Left ventricle myocardium inferior (tissue), 1 donor: ENCODE data around the gene MRPS2. TPM values are rescaled to one million over a fixed set of nuclear protein-coding genes. Genes with fewer than 3 reads are reported as not detected.
"Not testable (repeated sequence)": the region's sequence is repeated elsewhere in the genome, so short reads cannot be mapped to it uniquely, and the experiment has no call there.

Experiments used
- DNase-seq: peaks from one replicate; pipeline ENCODE4 v3.0.0-alpha.2; 2020
- H3K27ac ChIP-seq: fragments of 200-600 bp; replicated peaks from 2 replicates; pipeline ENCODE4 v1.8.0; 2021
- H3K27me3 ChIP-seq: fragments of 200-600 bp; 2 replicates; pipeline ENCODE4 v1.8.0; 2021; ENCODE audit warnings: low read depth
- H3K36me3 ChIP-seq: fragments of 200-600 bp; 2 replicates; pipeline ENCODE4 v1.8.0; 2021
- H3K4me1 ChIP-seq: fragments of 200-600 bp; 2 replicates; pipeline ENCODE4 v1.8.0; 2021
- H3K4me3 ChIP-seq: fragments of 200-600 bp; 2 replicates; pipeline ENCODE4 v1.8.0; 2021; ENCODE audit warnings: mild to moderate bottlenecking, moderate library complexity
- H3K9me3 ChIP-seq: fragments of 200-600 bp; replicated peaks from 2 replicates; pipeline ENCODE4 v1.8.0; 2021
- intact Hi-C: fragments of 100-400 bp; cut with micrococcal nuclease; formaldehyde crosslinking; loops from one replicate; pipeline ENCODE4 v1.11.0; 2022
- total RNA-seq: library from RNA; stranded (reverse); fragmentation: NEBNext Ultra II Directional; extraction: Animal tissue kit (Norgen Biotek cat#: 25700); gene quantifications from one replicate; pipeline ENCODE4 v1.2.1, GENCODE V29; 2021
- TF ChIP-seq, protein P1 (sequence below): fragments of 200-600 bp; IDR thresholded peaks from 2 replicates; pipeline ENCODE4 v1.8.0; 2021; ENCODE audit warnings: antibody characterized with exemption, mild to moderate bottlenecking, borderline replicate concordance
- donor health status: DM: no; HTN: yes; CAD: no; lungs with severe emphysema.

Gene MRPS2
- total RNA-seq, 1 donor from 2014 or later = 42.6 TPM

DNA sequence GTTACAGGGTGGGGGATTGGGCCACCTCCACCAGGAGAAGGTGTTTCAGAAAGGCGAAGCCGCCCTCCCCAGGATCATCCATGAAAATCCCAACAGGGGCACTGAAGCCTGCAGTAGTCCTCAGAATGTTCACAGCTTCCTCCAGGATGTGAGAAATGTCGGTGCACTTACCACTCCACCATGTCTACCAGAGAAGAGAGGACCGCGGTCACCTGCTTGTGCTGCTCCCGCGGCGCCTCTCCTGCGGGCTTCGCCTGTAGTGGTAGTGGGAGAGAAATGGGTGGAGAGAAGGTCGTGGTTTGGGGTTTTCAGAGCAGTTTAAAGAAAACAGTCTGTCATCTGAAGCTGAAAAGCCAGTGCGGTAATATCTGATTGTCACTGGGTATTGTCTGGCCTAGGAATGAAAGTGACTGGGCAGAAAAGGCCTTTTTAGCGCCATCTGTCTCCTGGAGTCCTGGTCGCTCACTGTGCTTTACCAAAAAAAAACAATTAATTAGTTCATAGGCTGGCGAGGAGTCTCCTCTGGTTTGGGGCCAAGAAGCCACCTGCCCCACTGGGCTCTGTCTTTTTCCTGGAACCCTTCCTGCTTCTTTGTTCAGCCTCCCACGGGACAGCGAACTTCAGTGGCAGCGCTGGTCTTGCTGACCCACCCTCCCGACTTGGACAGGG is 43.9 kb upstream of the MRPS2 start:
- Histone ChIP-seq H3K27ac (no peak overlapping the region), H3K4me3 (no peak overlapping the region), H3K9me3 (peaks cover 18% of the 10 kb centered on the region), H3K27me3 (peaks cover 83% of the 10 kb centered on the region), H3K36me3 (no peaks in the 10 kb centered on the region), H3K4me1 (no peaks in the 10 kb centered on the region)
- intact Hi-C loops = no loop called here
- TF ChIP-seq, protein P1, sequence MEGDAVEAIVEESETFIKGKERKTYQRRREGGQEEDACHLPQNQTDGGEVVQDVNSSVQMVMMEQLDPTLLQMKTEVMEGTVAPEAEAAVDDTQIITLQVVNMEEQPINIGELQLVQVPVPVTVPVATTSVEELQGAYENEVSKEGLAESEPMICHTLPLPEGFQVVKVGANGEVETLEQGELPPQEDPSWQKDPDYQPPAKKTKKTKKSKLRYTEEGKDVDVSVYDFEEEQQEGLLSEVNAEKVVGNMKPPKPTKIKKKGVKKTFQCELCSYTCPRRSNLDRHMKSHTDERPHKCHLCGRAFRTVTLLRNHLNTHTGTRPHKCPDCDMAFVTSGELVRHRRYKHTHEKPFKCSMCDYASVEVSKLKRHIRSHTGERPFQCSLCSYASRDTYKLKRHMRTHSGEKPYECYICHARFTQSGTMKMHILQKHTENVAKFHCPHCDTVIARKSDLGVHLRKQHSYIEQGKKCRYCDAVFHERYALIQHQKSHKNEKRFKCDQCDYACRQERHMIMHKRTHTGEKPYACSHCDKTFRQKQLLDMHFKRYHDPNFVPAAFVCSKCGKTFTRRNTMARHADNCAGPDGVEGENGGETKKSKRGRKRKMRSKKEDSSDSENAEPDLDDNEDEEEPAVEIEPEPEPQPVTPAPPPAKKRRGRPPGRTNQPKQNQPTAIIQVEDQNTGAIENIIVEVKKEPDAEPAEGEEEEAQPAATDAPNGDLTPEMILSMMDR = no peak
- DNase-seq = no peak

DNA sequence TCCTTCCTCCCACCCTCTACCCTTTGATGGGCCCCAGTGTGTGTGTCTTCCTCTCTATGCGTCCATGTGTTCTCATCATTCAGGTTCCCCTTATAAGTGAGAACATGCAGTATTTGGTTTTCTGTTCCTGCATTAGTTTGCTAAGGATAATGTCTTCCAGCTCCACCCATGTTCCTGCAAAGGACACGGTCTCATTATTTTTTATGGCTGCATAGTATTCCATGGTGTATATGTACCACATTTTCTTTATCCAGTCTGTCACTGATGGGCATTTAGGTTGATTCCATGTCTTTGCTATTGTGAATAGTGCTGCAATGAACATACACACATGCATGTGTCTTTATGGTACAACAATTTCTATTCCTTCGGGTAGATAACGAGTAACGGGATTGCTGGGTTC is 42.0 kb upstream of the MRPS2 start:
- Histone ChIP-seq H3K27me3 (peaks cover 82% of the 10 kb centered on the region), H3K9me3 (peaks cover 16% of the 10 kb centered on the region)
- H3K27ac ChIP-seq, H3K4me3 ChIP-seq, H3K4me1 ChIP-seq, H3K36me3 ChIP-seq, intact Hi-C loops, DNase-seq: not testable (repeated sequence)

DNA sequence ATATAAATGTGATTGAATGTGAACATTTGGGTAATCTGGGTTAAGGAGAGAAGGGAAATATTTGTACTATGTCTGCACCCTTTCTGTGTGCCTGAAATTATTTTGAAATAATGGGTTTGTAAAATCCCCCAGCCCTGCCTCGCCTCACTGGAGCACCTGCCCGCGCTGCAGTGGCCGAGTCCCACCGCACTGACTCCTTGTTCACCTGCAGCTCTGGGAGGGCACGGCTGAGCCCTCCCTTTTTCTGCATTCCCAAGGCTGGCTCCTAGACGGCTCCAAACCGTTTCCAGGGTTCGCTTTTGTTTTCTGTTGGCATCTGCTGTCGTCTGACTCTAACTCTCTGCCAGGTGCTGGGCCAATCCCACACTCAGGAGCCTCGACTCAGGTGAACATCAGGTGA is 38.5 kb upstream of the MRPS2 start:
- no peak overlapping the region for H3K4me3 ChIP-seq
- H3K27me3 ChIP-seq = peaks cover 67% of the 10 kb centered on the region
- H3K27ac ChIP-seq = no peak overlapping the region
- intact Hi-C loops = no loop called here
- no peaks in the 10 kb centered on the region for H3K9me3 ChIP-seq
- no peaks in the 10 kb centered on the region for H3K36me3 ChIP-seq
- DNase-seq = no peak
- TF ChIP-seq, protein P1 = no peak
- H3K4me1 ChIP-seq = no peaks in the 10 kb centered on the region

DNA sequence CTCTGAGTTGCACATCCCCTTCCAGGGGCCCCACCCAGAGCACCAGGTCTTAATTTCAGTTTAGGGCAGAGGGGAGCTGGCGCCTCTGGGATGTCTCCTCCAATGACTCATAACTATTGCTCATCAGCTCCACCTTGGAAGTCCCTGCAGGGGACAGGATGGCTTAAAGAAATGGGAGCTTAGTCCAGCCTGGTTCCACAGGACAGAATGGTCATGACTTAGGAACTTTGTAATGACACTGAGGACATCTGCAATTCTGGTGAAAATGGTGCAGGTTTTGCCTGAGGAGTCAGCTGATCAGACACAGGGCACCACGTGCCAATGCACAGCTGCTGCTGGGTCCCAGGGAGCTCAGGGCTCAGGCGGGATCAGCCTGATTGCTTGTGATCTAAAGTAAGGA is 37.3 kb upstream of the MRPS2 start:
- H3K36me3 ChIP-seq = no peaks in the 10 kb centered on the region
- H3K4me1 ChIP-seq = no peaks in the 10 kb centered on the region
- TF ChIP-seq, protein P1 = no peak
- H3K27ac ChIP-seq = no peak overlapping the region
- H3K4me3 ChIP-seq = no peak overlapping the region
- H3K27me3 ChIP-seq = peaks cover 67% of the 10 kb centered on the region
- no peaks in the 10 kb centered on the region for H3K9me3 ChIP-seq
- intact Hi-C loops = no loop called here
- no peak for DNase-seq

DNA sequence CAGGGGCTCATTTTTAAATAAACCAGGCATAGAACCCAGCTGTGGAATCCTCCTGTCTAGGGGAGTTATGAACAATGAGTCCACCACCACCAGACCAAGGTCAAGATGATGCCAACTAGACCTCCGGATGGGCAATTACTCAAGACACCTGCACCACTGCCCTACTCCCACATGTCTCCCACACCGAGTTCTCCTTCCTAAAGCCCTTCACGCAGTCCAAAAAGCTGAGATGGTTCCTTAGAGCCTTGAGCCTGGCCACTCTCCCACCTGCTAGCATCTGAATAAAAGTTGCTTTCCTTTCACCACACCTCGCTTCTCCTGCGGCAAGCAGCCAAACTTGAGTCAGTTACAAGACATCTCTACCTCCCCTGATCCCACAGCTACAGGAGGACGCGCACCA is 36.3 kb upstream of the MRPS2 start:
- Histone ChIP-seq H3K27me3 (peaks cover 73% of the 10 kb centered on the region), H3K4me3 (no peak overlapping the region), H3K9me3 (no peaks in the 10 kb centered on the region), H3K36me3 (no peaks in the 10 kb centered on the region), H3K27ac (no peak overlapping the region), H3K4me1 (no peaks in the 10 kb centered on the region)
- TF ChIP-seq, protein P1 = no peak
- intact Hi-C loops = no loop called here
- DNase-seq = no peak

DNA sequence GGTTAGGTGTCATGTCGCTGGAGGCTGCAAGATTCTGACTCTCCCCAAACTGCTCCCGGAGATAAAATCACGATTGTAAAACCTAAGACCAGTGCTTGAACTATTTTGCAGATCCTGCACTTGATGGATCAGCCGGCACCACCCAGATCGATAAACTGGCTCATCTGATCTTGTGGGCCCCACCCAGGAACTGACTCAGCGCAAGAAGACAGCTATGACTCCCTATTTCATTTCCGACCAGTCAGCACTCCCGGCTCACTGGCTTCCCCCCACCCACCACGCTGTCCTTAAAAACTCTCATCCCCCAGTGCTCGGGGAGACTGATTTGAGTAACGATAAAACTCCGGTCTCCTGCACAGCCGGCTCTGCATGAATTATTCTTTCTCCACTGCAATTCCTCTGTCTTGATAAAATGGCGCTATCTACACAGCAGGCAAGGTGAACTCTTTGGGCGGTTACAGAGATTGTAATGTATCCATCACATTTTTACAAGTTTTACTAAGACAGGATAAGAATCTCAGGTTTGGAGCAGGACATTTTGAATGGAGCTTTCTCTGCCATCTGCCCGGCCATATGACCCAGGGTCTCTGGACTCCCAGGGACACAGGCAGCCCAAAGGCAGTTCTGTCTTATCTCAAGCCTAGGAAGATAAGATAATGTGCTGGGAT is 31.5 kb upstream of the MRPS2 start:
- TF ChIP-seq, protein P1 = no peak
- Histone ChIP-seq H3K27me3 (peaks cover 55% of the 10 kb centered on the region), H3K9me3 (no peaks in the 10 kb centered on the region), H3K4me1 (no peaks in the 10 kb centered on the region), H3K36me3 (no peaks in the 10 kb centered on the region), H3K27ac (no peak overlapping the region), H3K4me3 (no peak overlapping the region)
- no peak for DNase-seq
- intact Hi-C loops = no loop called here
